ENCODE results near the gene CAPN5. TPM values are rescaled to one million over a fixed set of nuclear protein-coding genes. Genes with fewer than 3 reads are reported as not detected.

CAPN5 gene
- total and polyA plus RNA-seq, 2 of the 8 experiments (the other 6 are each of a cell fraction or from before 2014, with no cell fraction given), result 21.5 to 22.4 TPM

- TF ChIP-seq TAF7 (optimal IDR thresholded peaks at IDR 0.05; ENCODE audit: borderline replicate concordance, low read depth, low read length), result no peak
- no peak for TF ChIP-seq CTBP2 (IDR thresholded peaks at IDR 0.05; ENCODE audit: borderline replicate concordance, insufficient read depth, insufficient read length, low read length)
- no peak for TF ChIP-seq CEBPB (IDR thresholded peaks at IDR 0.05; ENCODE audit: low read depth, low read length)
- no peak for TF ChIP-seq CHD2 (IDR thresholded peaks at IDR 0.05; ENCODE audit: low read length)
- no peak for TF ChIP-seq CBX5 (IDR thresholded peaks at IDR 0.05; ENCODE audit: low read depth, low read length)
- TF ChIP-seq POLR2A (IDR thresholded peaks at IDR 0.05; ENCODE audit: control extremely low read depth in 1 of 2, low read depth in 2 of 2, low read length in 2 of 2), result no peak
- no peak for TF ChIP-seq SAP30 (IDR thresholded peaks at IDR 0.05; ENCODE audit: insufficient read depth, insufficient replicate concordance, low read length)
These were observed 61.3 kb downstream of the CAPN5 start, which contains the start of gene MYO7A (continued) for GRCh38 chr11:77127920-77128691.
